K562 (cell line): ENCODE data around the gene CUTA.

Experiments used
- CTCF ChIP-seq, 3 experiments: IDR thresholded peaks in 2 of 3; conservative IDR thresholded peaks in 1 of 3; 2 replicates each; pipeline ENCODE4 v1.5.1; 2011 to 2012; ENCODE audit warnings: low read length in 3 of 3, mild to moderate bottlenecking in 3 of 3, control low read depth in 2 of 3, improper control_type of control experiment in 1 of 3, inconsistent platforms in 1 of 3, low read depth in 1 of 3, mixed read lengths in 1 of 3, moderate library complexity in 1 of 3; ENCODE audit not compliant: insufficient read depth in 2 of 3
- GATA2 ChIP-seq: sonication (generic); formaldehyde crosslinking; IDR thresholded peaks from 2 replicates; pipeline ENCODE4 v1.4.0; 2020; ENCODE audit warnings: mild to moderate bottlenecking, missing genetic modification reagents
- GMEB1 ChIP-seq: fragments of 250-450 bp; sonication (Bioruptor Pico); IDR thresholded peaks from 2 replicates; pipeline ENCODE4 v1.4.0; 2020; ENCODE audit warnings: mild to moderate bottlenecking
- NBN ChIP-seq: fragments of 450-650 bp; IDR thresholded peaks from 2 replicates; pipeline ENCODE4 v1.6.1; 2016; ENCODE audit warnings: low read depth, mild to moderate bottlenecking
- POLR2A ChIP-seq: fragments of 450-650 bp; conservative IDR thresholded peaks from 2 replicates; pipeline ENCODE4 v1.6.1; 2016
- PREB ChIP-seq: sonication (generic); formaldehyde crosslinking; IDR thresholded peaks from 2 replicates; pipeline ENCODE4 v1.8.1; 2023; ENCODE audit warnings: mild to moderate bottlenecking, missing genetic modification reagents
- TAF15 ChIP-seq: fragments of 200-400 bp; formaldehyde crosslinking; IDR thresholded peaks from 2 replicates; pipeline ENCODE4 v1.6.1; 2017; ENCODE audit warnings: mild to moderate bottlenecking, low read depth, low read length, moderate library complexity
- ZNF143 ChIP-seq: sonication (generic); formaldehyde crosslinking; IDR thresholded peaks from 2 replicates; pipeline ENCODE4 v1.9.0; 2022; ENCODE audit warnings: mild to moderate bottlenecking, missing genetic modification reagents
- ZNF707 ChIP-seq: fragments of 250-450 bp; sonication (Bioruptor Pico); conservative IDR thresholded peaks from 2 replicates; pipeline ENCODE4 v1.8.0; 2022; ENCODE audit warnings: inconsistent platforms, mild to moderate bottlenecking, moderate library complexity

- TF ChIP-seq PREB (CRISPR knock-in tag) (no peak), CTCF (IDR thresholded peaks at IDR 0.05 in 2 of 3, conservative IDR thresholded peaks at IDR 0.05 in 1 of 3; ENCODE audit: insufficient read depth in 2 of 3, low read depth in 1 of 3, low read length in 3 of 3) (peak in 1 of 3 experiments; percentile 18; a peak in 1 of 6 replicates), NBN (peak; percentile 80; the same call in 1 of the 2 replicates), TAF15 (no peak), ZNF143 (CRISPR knock-in tag) (no peak), POLR2A (peak; percentile 93), GATA2 (CRISPR knock-in tag) (peak; percentile 69), GMEB1 (no peak), ZNF707 (CRISPR knock-in tag) (no peak)
These were observed 7.2 kb upstream of the CUTA start for GRCh38 chr6:33424855-33425667.
